Measurements from ENCODE around the gene CFAP119.

DNA sequence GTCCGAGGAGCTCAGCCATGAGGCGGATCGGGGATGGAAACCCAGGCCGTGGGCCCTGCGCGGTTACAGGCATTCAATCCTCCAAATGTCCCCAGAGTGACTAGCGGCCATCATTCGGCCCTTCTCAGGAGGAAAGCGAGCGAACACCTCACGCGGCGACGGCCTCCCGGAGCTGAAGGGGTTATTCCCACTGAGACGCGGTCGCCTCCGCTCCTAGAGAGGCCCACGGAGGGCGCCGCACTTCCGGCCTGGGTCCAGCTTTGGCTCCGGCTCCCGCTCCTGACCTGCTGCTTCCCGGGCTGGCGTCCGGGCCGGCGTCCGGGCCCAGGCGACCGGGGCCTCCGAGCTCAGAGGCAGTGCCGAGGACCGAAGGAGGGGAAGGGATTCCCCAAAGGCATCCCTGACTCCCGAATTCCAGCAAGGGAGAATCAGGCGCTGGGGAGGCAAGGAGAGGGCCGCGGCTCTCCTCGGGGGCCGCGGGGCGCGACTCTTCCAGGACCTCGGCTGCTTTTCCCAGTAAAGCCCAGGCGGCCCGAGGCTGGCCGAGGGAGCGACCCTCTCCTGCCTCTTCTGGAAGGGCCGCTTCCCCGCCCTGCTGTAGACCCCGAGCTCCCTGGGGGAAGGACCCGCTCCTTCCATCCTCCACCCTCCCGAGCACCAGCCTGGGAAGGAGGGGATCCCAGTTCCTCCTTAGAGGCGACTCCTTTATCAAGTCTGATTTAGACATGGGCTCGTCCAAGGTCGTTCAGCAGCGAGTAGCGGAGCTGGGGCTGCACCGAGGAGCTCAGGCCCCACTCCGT is 43.7 kb upstream of the CFAP119 start:
- TF ChIP-seq GATA3 (IDR thresholded peaks at IDR 0.05; ENCODE audit: low read depth, low read length) (no peak), GATA2 (IDR thresholded peaks at IDR 0.05; ENCODE audit: low read depth, low read length) (no peak)
